Mucosa of descending colon (tissue), 3 donors: ENCODE data around the gene PLCE1. TPM values are rescaled to one million over a fixed set of nuclear protein-coding genes. Genes with fewer than 3 reads are reported as not detected.
"Not testable (repeated sequence)": the region's sequence is repeated elsewhere in the genome, so short reads cannot be mapped to it uniquely, and the experiment has no call there.

Source experiments
- ATAC-seq: fragments of 200-7000 bp; cut with Tn5 transposase; one replicate; pipeline ENCODE4 v1.9.1; 2020; ENCODE audit warnings: mild to moderate bottlenecking, moderate library complexity
- DNase-seq, 3 donors: peaks; one replicate each; pipeline ENCODE4 v3.0.0-alpha.2; 2020
- H3K36me3 ChIP-seq: fragments of 200-600 bp; one replicate; pipeline ENCODE4 v1.8.0; 2021; ENCODE audit warnings: low read depth, mild to moderate bottlenecking
- H3K4me1 ChIP-seq: fragments of 200-600 bp; one replicate; pipeline ENCODE4 v1.8.0; 2021; ENCODE audit warnings: low read depth, mild to moderate bottlenecking
- H3K4me3 ChIP-seq: fragments of 200-600 bp; one replicate; pipeline ENCODE4 v1.8.0; 2021; ENCODE audit warnings: mild to moderate bottlenecking
- H3K9me3 ChIP-seq: fragments of 200-600 bp; one replicate; pipeline ENCODE4 v1.8.0; 2021; ENCODE audit warnings: mild to moderate bottlenecking
- intact Hi-C, 2 donors: fragments of 100-400 bp; cut with DNase I in 1 of 2; cut with micrococcal nuclease in 1 of 2; formaldehyde crosslinking; loops; one replicate each; pipeline versions ENCODE4 v1.11.0 to v1.11.1; 2022; cut with DNase I, micrococcal nuclease
- total RNA-seq, 3 donors: library from RNA; stranded (reverse); fragmentation: NEBNext Ultra II Directional in 2 of 3; extraction: Animal tissue kit (Norgen Biotek cat#: 25700) in 2 of 3; gene quantifications; one replicate each; pipeline versions ENCODE4 v1.2.1 to v1.2.4, GENCODE V29; 2021 to 2023
- TF ChIP-seq, protein P1 (sequence below): fragments of 200-600 bp; IDR thresholded peaks from one replicate; pipeline ENCODE4 v1.8.0; 2022; ENCODE audit warnings: antibody characterized with exemption, mild to moderate bottlenecking
- donor health status: DM: no; HTN: no; CAD: no; lungs with moderate emphysema.
- donor health status: DM: no; HTN: no; CAD: no.
- donor health status: DM: no; HTN: yes; CAD: no.

The PLCE1 gene
- total RNA-seq, 3 donors from 2014 or later = 36.1 to 68.9 (median 39.3) TPM

DNA sequence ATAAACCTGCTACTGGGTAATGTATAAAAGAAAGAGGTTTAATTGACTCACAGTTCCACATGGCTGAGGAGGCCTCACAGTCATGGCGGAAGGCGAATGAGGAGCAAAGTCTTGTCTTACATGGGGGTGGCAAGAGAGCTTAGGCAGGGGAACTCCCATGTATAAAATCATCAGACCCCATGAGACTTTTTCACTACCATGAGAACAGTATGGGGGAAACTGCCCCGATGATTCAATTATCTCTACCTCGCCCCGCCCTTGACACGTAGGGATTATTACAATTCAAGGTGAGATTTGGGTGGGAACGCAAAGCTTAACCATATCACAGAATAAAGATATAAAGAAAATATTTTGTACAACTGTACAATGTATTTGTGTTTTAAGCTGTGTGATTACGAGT, 39.4 kb upstream of the PLCE1 start:
- no peaks in the 10 kb centered on the region for H3K36me3 ChIP-seq

DNA sequence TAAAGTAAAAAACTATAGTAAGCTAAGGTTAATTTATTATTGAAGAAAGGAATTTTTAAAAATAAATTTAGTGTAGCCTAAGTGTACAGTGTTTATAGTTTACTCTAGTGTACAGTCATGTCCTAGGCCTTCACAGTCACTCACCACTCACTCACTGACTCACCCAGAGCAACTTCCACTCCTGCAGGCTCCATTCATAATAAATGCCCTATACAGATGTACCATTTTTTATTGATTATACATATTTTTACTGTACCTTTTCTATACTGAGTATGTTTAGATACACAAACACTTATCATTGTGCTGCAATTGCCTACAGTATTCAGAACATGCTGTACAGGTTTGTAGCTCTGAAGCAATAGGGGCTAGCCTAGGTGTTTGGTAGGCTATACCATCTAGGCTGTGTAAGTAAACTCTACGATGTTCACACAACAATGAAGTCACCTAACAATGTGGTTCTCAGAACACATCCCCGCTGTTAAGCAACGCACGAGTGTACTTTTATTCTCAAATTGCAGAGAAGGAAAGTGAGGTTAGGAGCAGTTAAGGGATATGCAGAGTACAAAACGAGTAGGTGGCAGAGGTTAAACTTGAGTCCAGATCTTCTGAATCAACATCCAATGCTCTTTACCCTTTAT, 38.9 kb upstream of the PLCE1 start:
- no peaks in the 10 kb centered on the region for H3K9me3 ChIP-seq
- DNase-seq (no peak), ATAC-seq (no peak)
- H3K4me3 ChIP-seq = no peak overlapping the region
- H3K4me1 ChIP-seq = no peaks in the 10 kb centered on the region
- no peaks in the 10 kb centered on the region for H3K36me3 ChIP-seq
- TF ChIP-seq, protein P1, sequence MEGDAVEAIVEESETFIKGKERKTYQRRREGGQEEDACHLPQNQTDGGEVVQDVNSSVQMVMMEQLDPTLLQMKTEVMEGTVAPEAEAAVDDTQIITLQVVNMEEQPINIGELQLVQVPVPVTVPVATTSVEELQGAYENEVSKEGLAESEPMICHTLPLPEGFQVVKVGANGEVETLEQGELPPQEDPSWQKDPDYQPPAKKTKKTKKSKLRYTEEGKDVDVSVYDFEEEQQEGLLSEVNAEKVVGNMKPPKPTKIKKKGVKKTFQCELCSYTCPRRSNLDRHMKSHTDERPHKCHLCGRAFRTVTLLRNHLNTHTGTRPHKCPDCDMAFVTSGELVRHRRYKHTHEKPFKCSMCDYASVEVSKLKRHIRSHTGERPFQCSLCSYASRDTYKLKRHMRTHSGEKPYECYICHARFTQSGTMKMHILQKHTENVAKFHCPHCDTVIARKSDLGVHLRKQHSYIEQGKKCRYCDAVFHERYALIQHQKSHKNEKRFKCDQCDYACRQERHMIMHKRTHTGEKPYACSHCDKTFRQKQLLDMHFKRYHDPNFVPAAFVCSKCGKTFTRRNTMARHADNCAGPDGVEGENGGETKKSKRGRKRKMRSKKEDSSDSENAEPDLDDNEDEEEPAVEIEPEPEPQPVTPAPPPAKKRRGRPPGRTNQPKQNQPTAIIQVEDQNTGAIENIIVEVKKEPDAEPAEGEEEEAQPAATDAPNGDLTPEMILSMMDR = no peak
- intact Hi-C loops = no loop called here

More for the DNA sequence above, 39.4 kb upstream of the PLCE1 start:
- TF ChIP-seq, protein P1 = no peak
- intact Hi-C loops = no loop called here
- Histone ChIP-seq H3K4me3 (no peak overlapping the region), H3K9me3 (no peaks in the 10 kb centered on the region), H3K4me1 (no peaks in the 10 kb centered on the region)
- ATAC-seq (no peak), DNase-seq (no peak)

DNA sequence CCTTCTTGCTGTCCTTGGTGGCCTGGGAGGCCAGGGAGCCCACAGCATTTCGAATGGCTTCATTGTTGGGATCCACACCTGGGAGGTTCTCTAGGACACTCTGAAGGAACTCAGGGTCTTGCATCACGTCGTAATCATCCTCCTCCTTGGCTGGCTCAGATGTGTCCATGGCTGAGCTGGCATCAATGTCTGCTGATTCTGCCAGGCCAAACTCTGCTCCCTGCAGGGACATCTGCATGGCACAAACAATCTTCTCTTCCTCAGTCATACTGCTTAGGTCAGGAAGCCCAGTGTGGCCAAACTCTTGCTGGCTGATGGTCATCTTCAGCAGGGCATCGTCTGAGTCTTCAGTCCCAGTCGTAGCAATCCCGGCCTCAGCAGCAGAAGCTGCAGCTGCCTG, 34.9 kb upstream of the PLCE1 start:
- Histone ChIP-seq H3K4me3 (no peak overlapping the region), H3K36me3 (no peaks in the 10 kb centered on the region), H3K4me1 (no peaks in the 10 kb centered on the region), H3K9me3 (no peaks in the 10 kb centered on the region)
- TF ChIP-seq, protein P1 = no peak
- no peak for DNase-seq
- ATAC-seq = no peak
- intact Hi-C loops = no loop called here

DNA sequence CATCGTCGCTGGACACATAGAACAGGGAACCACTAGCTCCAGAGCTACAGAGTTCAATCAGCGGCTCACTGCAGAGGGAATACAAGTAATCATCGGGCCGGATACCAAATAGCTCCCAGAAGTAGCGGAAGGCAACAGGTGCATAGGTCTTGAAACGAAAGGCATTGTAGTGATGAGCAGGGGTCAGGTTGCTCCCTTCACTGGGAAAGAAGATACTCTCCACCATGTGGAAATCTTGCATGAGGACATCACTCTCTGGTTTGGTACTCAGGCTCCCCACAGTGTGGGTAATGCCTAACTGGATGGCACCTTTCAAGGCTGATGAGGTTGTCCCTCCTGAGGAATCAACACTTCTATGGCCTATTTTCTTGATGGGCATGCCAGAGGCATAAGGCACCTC, 32.7 kb upstream of the PLCE1 start:
- H3K36me3 ChIP-seq, H3K4me1 ChIP-seq, ATAC-seq, intact Hi-C loops, H3K9me3 ChIP-seq, H3K4me3 ChIP-seq, DNase-seq: not testable (repeated sequence)

DNA sequence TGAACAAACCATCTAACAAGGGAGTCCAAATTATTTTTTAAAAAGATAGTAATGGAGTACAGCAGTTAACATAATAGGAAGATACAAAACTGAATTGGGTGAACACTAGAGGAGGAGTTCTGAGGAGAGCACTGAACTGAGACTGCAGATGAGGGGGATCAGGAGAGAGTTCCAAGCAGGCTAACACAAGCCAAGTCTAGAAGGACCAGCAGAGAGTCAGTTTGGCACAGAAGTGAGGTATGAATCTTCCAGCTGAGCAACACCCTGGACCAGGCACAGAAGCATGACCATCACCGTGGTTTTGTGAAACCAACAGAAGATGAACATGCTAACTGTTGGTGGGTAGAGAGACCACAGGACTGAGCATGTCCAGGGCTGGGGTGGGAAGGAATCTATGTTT, 30.8 kb upstream of the PLCE1 start:
- no peak for ATAC-seq
- TF ChIP-seq, protein P1 = no peak

DNA sequence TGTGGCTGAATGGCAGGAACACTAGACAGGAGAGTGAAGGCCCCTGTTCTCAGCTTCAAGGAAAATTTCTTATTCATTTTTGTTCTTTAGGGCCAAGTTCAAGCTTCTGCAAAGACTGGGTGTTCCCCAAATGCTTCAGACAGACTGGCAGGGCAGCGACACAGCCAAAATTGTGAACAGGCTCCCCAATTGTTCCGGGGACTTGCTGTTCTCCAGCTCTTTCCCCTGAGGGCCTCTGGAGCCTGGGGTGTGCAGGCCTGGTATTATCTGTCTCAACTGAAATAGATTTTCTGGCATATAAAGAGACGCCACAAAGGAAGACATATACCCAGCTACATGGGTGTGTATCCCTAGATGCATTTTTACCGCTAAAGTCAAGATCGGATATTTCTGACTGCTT, 30.3 kb upstream of the PLCE1 start:
- DNase-seq (no peak), ATAC-seq (no peak)
- H3K4me3 ChIP-seq = no peak overlapping the region
- TF ChIP-seq, protein P1 = no peak
- no peaks in the 10 kb centered on the region for H3K9me3 ChIP-seq
- no peaks in the 10 kb centered on the region for H3K36me3 ChIP-seq
- no peaks in the 10 kb centered on the region for H3K4me1 ChIP-seq
- intact Hi-C loops = no loop called here

More for the DNA sequence above, 30.8 kb upstream of the PLCE1 start:
- Histone ChIP-seq H3K9me3 (no peaks in the 10 kb centered on the region), H3K36me3 (no peaks in the 10 kb centered on the region), H3K4me3 (no peak overlapping the region), H3K4me1 (no peaks in the 10 kb centered on the region)
- no peak for DNase-seq
- intact Hi-C loops = no loop called here
